SK-N-SH (cell line): ENCODE measurements around the gene FLOT1. TPM values are rescaled to one million over a fixed set of nuclear protein-coding genes. Genes with fewer than 3 reads are reported as not detected.

Source experiments
- CTCF ChIA-PET: fragments of 300-600, 350-600 bp; formaldehyde crosslinking; extraction: SDS; loops from one replicate; lab custom pipeline; 2021; lab: Yijun Ruan, JAX
- POLR2A ChIA-PET: fragments of 350-600 bp; sonication (Branson Sonifier 250); formaldehyde crosslinking; extraction: SDS; loops from one replicate; lab custom pipeline; 2020; ENCODE audit warnings: antibody characterized with exemption, inconsistent platforms; lab: Yijun Ruan, JAX
- DNase-seq: peaks from one replicate; pipeline ENCODE4 v3.0.0; 2012
- H2AFZ ChIP-seq: fragments of 200-600 bp; sonication (generic); 2 replicates; pipeline ENCODE4 v1.8.1; 2016; ENCODE audit warnings: antibody characterized with exemption, mild to moderate bottlenecking, low read depth
- H3F3A ChIP-seq: fragments of 200-600 bp; sonication (generic); replicated peaks from 2 replicates; pipeline ENCODE3; 2016; ENCODE audit warnings: antibody characterized with exemption, mild to moderate bottlenecking; ENCODE audit not compliant: insufficient read depth
- H3K27ac ChIP-seq, 2 experiments: fragments of 200-500 bp in 1 of 2; fragments of 200-600 bp in 1 of 2; sonication (Bioruptor generic) in 1 of 2; sonication (generic), shearing (Covaris generic) in 1 of 2; 2 replicates each; pipeline versions ENCODE4 v1.5.1 to v1.6.1; 2014 to 2016; ENCODE audit warnings: low read depth in 2 of 2, inconsistent platforms in 1 of 2, low read length in 1 of 2, mild to moderate bottlenecking in 1 of 2, mixed read lengths in 1 of 2
- H3K27me3 ChIP-seq: fragments of 200-600 bp; sonication (generic), shearing (Covaris generic); 2 replicates; pipeline ENCODE4 v1.6.1; 2016; ENCODE audit warnings: mixed run types; ENCODE audit not compliant: insufficient read depth
- H3K36me3 ChIP-seq, 2 experiments: fragments of 200-500 bp in 1 of 2; fragments of 200-600 bp in 1 of 2; sonication (Bioruptor generic) in 1 of 2; sonication (generic) in 1 of 2; replicated peaks in 1 of 2; 2 replicates each; pipeline versions ENCODE3 to v1.5.1; 2014 to 2016; ENCODE audit warnings: low read length in 1 of 2, mild to moderate bottlenecking in 1 of 2; ENCODE audit not compliant: insufficient read depth in 2 of 2, control insufficient read depth in 1 of 2
- H3K4me1 ChIP-seq, 2 experiments: fragments of 200-500 bp in 1 of 2; fragments of 200-600 bp in 1 of 2; sonication (Bioruptor generic) in 1 of 2; sonication (generic), shearing (Covaris generic) in 1 of 2; 2 replicates each; pipeline versions ENCODE4 v1.5.1 to v1.6.1; 2014 to 2016; ENCODE audit warnings: low read depth in 1 of 2, low read length in 1 of 2, mixed run types in 1 of 2; ENCODE audit not compliant: insufficient read depth in 2 of 2, control insufficient read depth in 1 of 2
- H3K4me2 ChIP-seq: fragments of 200-600 bp; sonication (generic), shearing (Covaris generic); 2 replicates; pipeline ENCODE4 v1.6.1; 2017; ENCODE audit warnings: mixed run types
- H3K4me3 ChIP-seq, 2 experiments: fragments of 200-500 bp in 1 of 2; fragments of 200-600 bp in 1 of 2; sonication (Bioruptor generic) in 1 of 2; sonication (generic), shearing (Covaris generic) in 1 of 2; 2 replicates each; pipeline versions ENCODE4 v1.5.1 to v1.8.1; 2014 to 2016; ENCODE audit warnings: low read depth in 2 of 2, inconsistent platforms in 1 of 2, low read length in 1 of 2, mild to moderate bottlenecking in 1 of 2, mixed read lengths in 1 of 2, moderate library complexity in 1 of 2
- H3K79me2 ChIP-seq: fragments of 200-600 bp; sonication (generic); 2 replicates; pipeline ENCODE4 v1.8.1; 2017; ENCODE audit warnings: mild to moderate bottlenecking; ENCODE audit not compliant: insufficient read depth
- H3K9ac ChIP-seq: fragments of 200-600 bp; sonication (generic); 2 replicates; pipeline ENCODE4 v1.6.1; 2017; ENCODE audit warnings: mixed run types
- H3K9me2 ChIP-seq: fragments of 200-600 bp; sonication (generic); 2 replicates; pipeline ENCODE4 v1.6.1; 2017; ENCODE audit warnings: mixed run types
- H3K9me3 ChIP-seq: fragments of 200-600 bp; sonication (generic); 2 replicates; pipeline ENCODE4 v1.6.1; 2017; ENCODE audit warnings: mixed run types, mild to moderate bottlenecking, moderate library complexity
- H4K20me1 ChIP-seq: fragments of 200-600 bp; sonication (generic); 2 replicates; pipeline ENCODE4 v1.6.1; 2017; ENCODE audit warnings: mild to moderate bottlenecking, mixed run types; ENCODE audit not compliant: insufficient read depth
- ELF1 ChIP-seq: IDR thresholded peaks from 2 replicates; pipeline ENCODE4 v1.4.0; 2012
- FOXJ3 ChIP-seq: sonication (generic); formaldehyde crosslinking; IDR thresholded peaks from 2 replicates; pipeline ENCODE4 v1.5.1; 2020; ENCODE audit warnings: mild to moderate bottlenecking, missing genetic modification reagents
- JUND ChIP-seq: IDR thresholded peaks from 2 replicates; pipeline ENCODE4 v1.4.0; 2012
- NRF1 ChIP-seq: IDR thresholded peaks from 2 replicates; pipeline ENCODE4 v1.6.1; 2012; ENCODE audit warnings: low read depth, mild to moderate bottlenecking, low read length
- RAD21 ChIP-seq: IDR thresholded peaks from 2 replicates; pipeline ENCODE4 v1.6.1; 2012; ENCODE audit warnings: mild to moderate bottlenecking, low read length
- RXRA ChIP-seq: IDR thresholded peaks from 2 replicates; pipeline ENCODE4 v1.4.0; 2012; ENCODE audit warnings: low read depth, mild to moderate bottlenecking, borderline replicate concordance
- SIN3A ChIP-seq: IDR thresholded peaks from 2 replicates; pipeline ENCODE4 v1.6.1; 2012; ENCODE audit warnings: low read depth, mild to moderate bottlenecking, low read length, moderate library complexity, borderline replicate concordance
- SMC3 ChIP-seq: IDR thresholded peaks from 2 replicates; pipeline ENCODE4 v1.6.1; 2012; ENCODE audit warnings: low read depth, low read length, improper control_type of control experiment
- TAF1 ChIP-seq: IDR thresholded peaks from 2 replicates; pipeline ENCODE4 v1.6.1; 2012; ENCODE audit warnings: low read depth, mild to moderate bottlenecking, low read length, moderate library complexity, borderline replicate concordance
- TEAD4 ChIP-seq: IDR thresholded peaks from 2 replicates; pipeline ENCODE4 v1.4.0; 2012; ENCODE audit warnings: mild to moderate bottlenecking, borderline replicate concordance; ENCODE audit not compliant: insufficient read depth
- USF2 ChIP-seq: fragments of 150-350 bp; IDR thresholded peaks from 2 replicates; pipeline ENCODE4 v1.6.1; 2017; ENCODE audit warnings: antibody characterized with exemption, low read length, low read depth, borderline replicate concordance
- ZBTB33 ChIP-seq: IDR thresholded peaks from 2 replicates; pipeline ENCODE4 v1.4.0; 2012; ENCODE audit warnings: low read depth, borderline replicate concordance
- WGBS: methylation state at CpG from one replicate; pipeline ENCODE4 v1.1.6; 2017; ENCODE audit warnings: low lambda C conversion rate; 5-methylcytosine and 5-hydroxymethylcytosine counted together
- polyA plus RNA-seq, 3 experiments: library from polyadenylated mRNA; depleted of rRNA; stranded (reverse); fragments of >200 nt; gene quantifications; 2 replicates each; pipeline ENCODE4 v1.2.3, GENCODE V29; 2012

FLOT1 gene
- polyA plus RNA-seq, 1 of the 3 experiments (the other 2 are of a cell fraction), result 462 TPM

GRCh38 chr6:30748851-30749540, 6.5 kb upstream of the FLOT1 start (continued):
- TF ChIP-seq NRF1 (no peak), SIN3A (no peak), TEAD4 (no peak), ZBTB33 (no peak), TAF1 (no peak), FOXJ3 (CRISPR knock-in tag) (no peak), ELF1 (no peak), SMC3 (no peak)

GRCh38 chr6:30747902-30748769, 5.6 kb upstream of the FLOT1 start:
- CTCF ChIA-PET, result interaction anchor here (0.7 kb wide), 1 partner anchor 26 kb away, joined by 3 read pairs; no protein-coding TSS in a partner anchor
- 0 out of 2 replicates have a peak overlapping the region, but pooled peaks have one; percentile 29 for H3K4me2 ChIP-seq

More at GRCh38 chr6:30747902-30748769, 5.6 kb upstream of the FLOT1 start:
- Histone ChIP-seq H3F3A (peaks cover 34% of the 10 kb centered on the region), H3K4me1 (peaks cover 17 to 34% of the 10 kb centered on the region in 2 experiments; a peak in 3 of 4 replicates), H4K20me1 (no peaks in the 10 kb centered on the region), H3K36me3 (no peaks in the 10 kb centered on the region), H3K9me3 (no peaks in the 10 kb centered on the region), H3K4me3 (no peak overlapping the region), H3K9me2 (no peaks in the 10 kb centered on the region), H3K27ac (peak overlapping the region in 1 of 2 experiments; percentile 65; a peak in 2 of 4 replicates), H2AFZ (no peak overlapping the region), H3K9ac (0 out of 2 replicates have a peak overlapping the region, but pooled peaks have one; percentile 2), H3K27me3 (no peaks in the 10 kb centered on the region), H3K79me2 (peaks cover 7% of the 10 kb centered on the region)
- WGBS, result 91% methylated on average over 6 of the region's 6 CpGs
- POLR2A ChIA-PET, result no interaction called here
- no peak for DNase-seq
- no peak for TF ChIP-seq TAF1
- TF ChIP-seq USF2, result no peak
- no peak for TF ChIP-seq ZBTB33
- no peak for TF ChIP-seq RXRA
- no peak for TF ChIP-seq RAD21
- TF ChIP-seq JUND, result no peak
- TF ChIP-seq, all 33 proteins: peak for 0
